Fibroblast of skin of left biceps (primary cell): Measurements from ENCODE around the gene DTX4.

Source experiments
- DNase-seq, 2 experiments: peaks; one replicate each; pipeline ENCODE4 v3.0.0-alpha.2; 2013; ENCODE audit warnings: low read depth in 2 of 2

DTX4 gene

DNA sequence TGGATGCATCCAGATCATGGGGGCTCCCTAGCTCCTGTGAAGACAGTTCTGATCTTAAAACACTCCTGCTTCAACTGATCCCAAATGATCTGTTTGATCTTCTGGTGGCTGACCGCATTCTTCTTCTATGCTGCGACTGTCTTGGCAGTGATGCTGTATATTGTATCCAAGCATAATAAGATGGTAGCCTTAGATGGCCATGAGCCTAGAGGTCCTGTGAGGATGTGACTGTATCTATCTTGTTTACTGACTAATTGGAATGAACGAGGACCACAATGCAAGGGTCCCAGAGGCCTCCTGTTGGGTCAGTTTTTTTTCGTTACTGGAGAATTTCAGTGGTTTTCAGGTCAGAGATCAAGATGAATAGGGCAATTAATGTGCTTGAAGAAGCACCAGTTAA lies 47.9 kb downstream of the DTX4 start:
- no peak for DNase-seq

DNA sequence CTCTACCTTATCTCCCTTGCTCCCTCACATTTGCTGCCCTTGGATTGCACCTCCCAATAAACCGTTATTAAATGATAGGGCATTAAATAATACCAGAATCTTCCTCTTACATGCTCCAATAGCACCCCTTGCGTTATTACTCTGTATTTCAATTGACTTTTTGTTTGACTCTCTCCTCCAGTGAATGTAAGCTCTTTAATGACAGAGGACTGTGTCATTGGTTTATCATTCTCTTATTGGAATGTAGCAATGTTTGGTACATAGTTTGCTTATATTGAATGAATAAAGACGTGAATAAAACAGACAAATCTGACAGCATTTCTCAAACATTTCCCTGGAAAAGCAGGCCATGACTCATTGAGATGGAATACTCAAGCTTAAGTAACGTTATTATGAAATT lies 49.5 kb downstream of the DTX4 start:
- DNase-seq, result peak; percentile 50 to 56

DNA sequence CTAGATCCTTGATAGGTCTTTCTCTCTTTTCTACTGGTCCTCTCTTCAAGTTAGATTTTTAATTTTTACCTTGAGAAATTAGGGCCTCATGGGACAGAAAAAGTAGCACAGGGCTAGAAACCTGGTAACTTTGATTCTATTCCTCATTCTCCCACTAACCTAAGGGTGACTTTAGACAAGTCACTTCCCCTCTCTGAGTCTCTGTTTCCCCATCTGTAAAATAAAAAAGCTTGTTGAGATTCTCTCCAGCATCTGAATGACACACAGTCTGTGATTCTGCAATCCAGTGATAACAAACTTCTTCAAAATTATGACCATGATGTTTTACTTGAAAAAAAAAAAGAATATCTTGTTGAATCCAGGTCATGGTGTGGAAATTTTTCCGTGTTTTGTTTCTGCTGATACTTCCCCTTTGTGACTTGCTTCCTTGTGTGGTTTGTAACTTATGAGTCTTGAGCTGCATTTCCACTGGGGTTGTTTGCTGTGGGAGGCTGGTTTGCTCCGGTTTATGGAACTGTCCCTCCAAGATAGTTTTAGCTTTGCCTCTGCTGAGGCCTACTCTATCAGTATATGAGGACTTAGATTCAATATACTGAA lies 50.6 kb downstream of the DTX4 start:
- DNase-seq, result no peak

DNA sequence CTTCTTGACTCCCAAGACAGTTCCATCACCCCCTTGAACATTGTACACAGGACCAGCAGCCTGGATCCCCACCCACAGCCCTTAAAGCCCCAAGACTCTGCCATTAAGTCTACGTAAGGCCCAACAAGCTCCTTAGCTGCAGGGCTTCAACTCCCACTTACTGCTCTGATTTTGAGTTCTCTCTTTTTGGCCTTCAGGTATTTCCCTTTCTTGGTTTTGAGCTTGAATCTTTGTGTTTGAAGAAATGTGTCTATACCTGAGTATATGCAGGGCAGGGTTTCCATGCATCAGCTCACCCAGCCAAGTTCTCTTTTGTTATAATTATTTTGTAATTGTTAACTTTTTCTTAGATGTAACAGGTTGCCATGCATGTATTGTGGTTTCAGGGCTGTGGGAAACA lies 51.2 kb downstream of the DTX4 start:
- DNase-seq, result no peak

DNA sequence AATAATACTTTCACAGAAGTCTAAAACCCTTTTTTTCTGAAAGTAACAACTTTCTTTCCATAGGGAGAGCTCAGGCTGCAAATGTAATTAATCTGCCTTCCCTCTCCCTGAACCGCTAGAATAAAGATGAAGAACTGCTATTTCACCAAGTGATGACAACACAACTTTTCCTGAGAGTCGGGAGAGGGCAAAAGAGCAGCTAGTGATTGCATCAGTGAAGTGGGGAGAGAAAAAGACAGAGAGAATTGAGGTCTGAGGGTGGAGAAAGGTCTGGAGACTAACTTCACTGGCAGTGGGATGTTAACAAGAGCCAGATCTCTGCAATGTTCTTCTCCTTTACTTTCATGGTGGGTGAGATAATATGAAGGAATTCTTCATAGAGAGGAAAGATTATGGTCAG lies 51.7 kb downstream of the DTX4 start:
- DNase-seq, result no peak

DNA sequence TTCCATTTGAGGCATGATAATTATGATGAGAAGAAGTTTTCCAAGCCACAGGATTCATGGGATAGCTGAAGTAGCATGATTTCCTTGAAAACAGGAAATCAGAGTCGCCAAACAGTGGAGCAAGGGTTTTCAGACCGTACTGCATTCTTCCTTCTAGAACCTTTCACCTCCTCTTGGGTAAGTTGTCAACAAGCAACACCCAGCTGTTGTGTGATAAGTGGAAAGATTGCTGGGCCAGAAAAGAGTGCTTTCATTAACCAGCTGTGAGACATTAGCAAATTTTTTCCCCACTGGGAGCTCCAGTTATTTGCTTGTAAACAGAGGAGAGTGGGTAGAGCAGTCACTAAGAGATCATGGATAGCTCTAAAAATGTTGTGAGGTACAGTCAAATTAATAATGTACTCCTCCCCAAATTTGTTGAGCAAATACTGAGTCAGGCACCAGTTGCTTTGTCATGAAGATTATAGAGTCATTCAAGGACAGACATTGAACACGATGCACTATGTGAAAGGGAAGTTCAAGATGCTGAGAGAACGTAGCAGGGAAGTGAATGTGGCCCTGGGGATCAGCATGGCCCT lies 52.5 kb downstream of the DTX4 start:
- no peak for DNase-seq

DNA sequence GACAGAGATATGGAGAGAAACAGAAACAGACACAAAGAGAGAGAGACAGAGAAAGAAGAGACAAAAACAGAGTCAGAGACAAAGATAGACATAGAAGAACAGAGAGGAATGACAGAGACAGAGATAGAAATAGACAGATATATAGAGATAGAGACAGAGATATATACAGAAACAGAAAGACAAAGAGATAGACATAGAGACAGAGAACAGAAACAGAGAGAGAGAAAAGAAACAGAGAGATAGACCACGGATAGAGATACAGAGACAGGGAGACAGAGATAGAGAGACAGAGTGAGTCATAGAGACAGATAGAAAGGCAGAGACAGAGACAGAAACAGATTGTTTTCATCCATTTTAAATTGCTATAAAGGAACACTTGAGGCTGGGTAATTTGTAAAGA lies 53.1 kb downstream of the DTX4 start:
- no peak for DNase-seq

DNA sequence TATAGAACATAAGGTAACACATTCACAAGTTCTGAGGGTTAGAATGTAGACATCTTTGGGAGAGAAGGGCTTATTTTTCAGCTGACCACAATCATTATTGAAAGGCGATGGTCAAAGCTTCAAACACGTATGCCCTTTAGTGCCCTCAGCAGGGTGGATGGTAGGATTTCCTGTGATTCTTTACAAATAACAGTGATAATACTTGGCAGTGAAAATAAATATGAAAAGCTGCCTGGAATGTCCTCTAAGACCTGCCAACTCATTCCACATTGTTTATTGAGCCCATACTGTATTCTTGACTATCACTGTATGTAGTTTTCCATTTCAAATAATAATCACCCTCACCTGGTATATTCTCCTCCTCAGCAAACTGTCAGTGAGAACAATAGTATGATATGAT lies 54.5 kb downstream of the DTX4 start:
- DNase-seq, result no peak

DNA sequence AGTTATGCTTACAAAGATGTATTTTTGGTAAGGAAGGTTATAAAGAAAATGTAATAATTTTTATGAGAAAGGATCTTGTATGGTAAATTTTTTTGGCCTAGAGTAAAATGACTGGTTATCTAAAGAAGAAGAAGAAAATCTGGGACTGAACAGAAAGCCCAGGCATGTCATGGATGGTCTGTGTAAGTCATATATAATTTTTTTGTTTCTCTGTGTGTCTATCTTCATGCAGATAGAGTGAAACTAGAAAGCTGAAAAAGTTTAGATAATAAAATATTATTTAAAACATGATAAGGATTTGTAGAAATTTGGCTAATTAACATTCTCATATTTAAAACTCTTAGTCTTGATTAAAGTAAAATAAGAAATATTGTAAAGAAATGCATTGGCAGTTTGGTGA lies 68.4 kb downstream of the DTX4 start:
- no peak for DNase-seq

DNA sequence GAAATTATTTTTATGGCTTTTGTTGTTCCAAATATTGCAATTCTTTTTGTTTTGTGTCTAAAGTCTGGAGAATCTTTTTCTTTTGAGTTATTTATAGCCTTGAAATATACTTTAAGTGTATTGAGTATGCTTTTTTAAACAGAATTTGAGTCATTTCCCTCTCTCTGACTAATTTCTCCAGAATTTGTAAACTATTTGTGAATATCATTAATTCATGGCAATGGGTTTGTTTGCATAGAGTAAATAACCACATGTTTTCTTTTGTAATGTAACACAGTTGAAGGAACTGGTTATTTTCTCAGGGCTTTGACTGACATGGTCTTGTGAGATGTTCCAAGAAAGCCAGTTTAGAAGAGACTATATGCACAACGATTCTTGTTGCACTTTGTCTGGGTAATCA lies 71.7 kb downstream of the DTX4 start:
- no peak for DNase-seq

DNA sequence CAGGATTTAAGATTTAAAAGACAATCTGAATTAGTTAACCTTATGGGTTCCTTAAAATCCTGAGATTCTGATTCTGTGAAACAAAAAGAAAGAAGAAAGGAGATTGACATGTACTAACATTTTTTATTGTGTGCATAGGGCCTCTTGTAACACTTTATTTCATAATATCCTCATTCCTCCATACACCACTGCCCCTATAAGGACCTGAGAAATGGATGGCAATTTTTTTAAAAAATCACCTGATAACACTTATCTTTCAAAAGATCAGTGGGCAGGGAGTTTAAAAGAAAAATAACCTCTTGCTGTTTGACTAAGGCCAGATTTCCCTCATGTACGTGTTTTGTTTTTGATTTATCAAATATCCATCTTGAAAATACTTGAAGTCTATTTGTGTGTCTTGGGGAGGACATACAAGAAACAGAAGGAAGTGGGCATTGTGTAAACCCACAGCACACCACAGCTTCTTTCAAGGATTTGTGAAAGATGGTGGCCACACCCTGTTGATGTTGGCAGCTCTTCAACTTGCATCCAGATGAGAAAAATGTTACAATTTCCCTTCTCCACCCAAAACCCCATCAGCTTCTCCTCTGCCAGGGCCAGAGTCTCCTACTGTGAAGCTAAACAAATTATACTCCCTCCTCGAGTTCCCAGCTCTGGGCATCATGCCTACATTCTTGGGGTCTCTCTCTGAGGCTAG lies 75.7 kb downstream of the DTX4 start:
- no peak for DNase-seq

DNA sequence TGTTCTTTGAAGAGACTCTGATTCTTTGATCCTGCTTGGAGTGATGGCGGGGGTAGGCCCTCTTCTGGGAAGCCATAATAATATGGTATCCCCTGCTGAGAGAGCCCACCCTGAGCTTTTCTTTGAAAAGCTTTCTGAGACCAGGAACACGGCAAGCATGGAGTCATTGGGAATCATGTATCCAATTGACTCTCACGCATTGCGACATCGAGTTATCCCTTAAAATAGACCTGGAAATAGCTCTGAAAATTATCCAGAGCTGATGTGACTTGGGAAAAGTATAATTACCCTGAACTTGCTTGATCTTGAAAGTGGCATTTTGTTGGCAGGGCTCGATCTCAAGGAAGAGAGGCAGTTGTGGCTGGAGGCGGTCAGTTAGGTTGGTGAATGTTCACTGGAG lies 77.6 kb downstream of the DTX4 start:
- DNase-seq, result no peak

DNA sequence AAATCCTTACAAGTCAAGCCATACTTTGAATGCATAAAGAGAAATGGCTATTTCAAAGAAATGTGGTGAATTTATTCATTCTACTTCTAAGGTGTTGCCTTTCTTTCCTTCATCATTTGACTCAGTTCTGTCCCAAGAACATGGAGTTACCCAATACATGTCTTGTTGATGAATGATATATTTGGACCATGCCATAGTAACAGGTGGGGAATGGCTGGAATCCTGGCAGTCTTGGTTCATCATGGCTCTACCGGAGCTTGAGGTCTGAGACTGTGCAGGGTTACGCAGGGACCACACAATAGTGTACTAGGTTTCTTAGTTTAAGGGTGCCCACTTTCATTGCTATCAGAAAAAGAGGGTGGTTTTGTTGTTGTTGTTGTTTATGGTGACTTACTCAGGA lies 81.1 kb downstream of the DTX4 start:
- DNase-seq, result no peak

DNA sequence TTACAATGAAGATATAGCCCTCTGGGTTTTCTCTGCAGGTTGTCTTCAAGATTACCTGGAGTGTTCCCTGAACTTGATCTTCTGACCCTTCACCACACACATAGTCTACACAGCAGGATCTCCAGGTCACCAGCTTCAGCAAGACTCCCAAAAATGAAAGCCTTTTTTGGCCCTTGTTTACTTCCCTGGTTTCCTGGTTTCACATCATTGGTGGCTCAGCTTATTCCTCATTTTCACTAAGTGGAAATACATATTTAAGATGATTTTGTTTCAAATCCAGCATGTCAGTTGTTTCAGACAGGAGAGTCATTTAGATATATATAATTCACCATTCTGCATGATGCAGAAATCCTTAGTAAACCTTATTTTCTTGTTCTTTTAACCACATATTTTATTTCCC lies 82.4 kb downstream of the DTX4 start:
- no peak for DNase-seq

DNA sequence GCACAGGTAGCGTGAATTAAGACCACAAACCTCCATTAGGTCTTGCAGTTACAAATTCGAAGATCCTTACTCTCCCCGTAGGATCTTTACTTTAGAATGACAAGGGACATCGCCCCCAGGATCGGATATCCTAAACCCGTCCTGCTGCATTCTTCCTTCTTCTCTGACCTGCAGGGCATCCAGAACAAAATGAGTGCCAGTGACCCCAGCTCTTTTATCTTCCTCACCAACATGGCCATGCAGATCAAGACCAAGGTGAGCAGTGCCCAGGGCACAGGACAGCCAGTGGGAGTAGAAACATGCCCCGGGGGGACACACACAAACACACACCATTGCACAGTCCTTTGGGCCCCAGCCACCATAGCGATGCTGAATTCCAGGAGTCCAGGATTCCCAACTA lies 83.3 kb downstream of the DTX4 start:
- DNase-seq, result no peak
